HG03045 (cell line): ENCODE data around the gene HYLS1.

Experiments used
- ATAC-seq: cut with Tn5 transposase; IDR thresholded peaks from one replicate; pipeline ENCODE4 v1.9.1; 2021; ENCODE audit warnings: mild to moderate bottlenecking, moderate library complexity; ENCODE audit not compliant: unreplicated experiment

Gene HYLS1

DNA sequence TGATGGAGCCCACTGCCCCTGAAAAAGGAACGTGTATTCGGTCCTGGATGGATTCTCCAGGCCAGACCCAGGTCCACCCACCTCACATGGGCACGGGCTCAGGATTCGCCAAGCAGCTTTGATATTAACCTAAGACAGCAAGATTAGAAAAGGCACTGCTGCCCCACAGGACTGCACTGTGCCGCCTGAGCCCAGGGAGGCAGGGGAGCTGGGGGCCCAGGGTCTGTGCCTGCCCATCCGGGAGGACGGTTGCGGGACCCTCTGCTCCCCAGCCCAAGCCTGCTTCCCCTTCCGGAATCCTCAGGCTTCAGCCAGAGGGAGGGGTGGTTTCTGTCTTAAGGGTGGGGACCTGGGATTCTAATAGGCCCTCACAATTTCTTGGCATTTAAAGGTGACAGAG is 44.8 kb downstream of the HYLS1 start:
- no peak for ATAC-seq

DNA sequence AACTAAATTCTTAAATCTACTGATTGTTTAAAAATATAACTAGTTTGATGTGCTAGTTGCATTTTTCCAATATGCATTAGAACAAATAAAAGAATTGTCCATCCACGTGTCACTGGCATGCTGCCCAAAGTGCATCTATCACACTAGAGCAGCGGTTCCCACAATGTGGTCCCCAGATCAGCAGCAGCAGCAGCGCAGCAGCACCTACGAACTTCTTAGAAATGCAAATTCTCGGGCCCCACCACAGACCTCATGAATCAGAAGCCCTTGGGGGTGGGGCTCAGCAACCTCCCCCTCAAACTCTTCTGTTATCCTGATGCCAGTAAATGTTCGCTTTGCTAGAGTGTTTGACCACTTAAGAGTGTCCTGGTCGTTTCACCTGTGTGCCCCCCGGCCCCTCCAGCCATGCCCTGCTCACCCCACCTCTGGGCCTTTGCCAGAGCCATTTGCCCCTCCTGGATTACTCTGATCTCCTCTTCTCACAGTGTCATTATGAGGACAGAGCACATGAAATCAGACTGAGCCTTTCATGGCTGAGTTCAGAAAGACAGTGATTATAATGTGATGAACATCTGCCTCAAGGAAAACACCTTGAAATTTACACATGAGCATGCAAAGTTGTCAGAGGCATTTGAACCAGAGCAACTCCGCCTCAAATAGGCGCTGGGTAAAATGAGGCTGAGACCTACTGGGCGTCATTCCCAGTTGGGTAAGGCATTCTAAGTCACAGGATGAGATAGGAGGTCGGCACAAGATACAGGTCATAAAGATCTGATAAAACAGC is 45.8 kb downstream of the HYLS1 start:
- ATAC-seq: no peak

DNA sequence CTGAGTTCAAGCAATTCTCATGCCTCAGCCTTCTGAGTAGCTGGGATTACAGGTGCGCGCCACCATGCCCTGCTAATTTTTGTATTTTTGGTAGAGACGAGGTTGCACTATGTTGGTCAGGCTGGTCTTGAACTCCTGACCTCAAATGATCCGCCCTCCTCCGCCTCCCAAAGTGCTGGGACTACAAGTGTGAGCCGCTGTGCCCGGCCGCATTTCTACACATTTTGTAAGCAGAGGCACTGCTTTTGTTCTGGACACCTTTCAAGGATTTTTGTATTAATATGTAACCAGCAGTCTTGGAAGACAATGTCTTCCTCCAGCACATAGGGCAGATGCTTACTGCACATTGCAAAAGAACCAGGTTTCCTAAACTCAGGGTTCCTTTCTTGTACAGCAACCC is 47.0 kb downstream of the HYLS1 start:
- no peak for ATAC-seq

DNA sequence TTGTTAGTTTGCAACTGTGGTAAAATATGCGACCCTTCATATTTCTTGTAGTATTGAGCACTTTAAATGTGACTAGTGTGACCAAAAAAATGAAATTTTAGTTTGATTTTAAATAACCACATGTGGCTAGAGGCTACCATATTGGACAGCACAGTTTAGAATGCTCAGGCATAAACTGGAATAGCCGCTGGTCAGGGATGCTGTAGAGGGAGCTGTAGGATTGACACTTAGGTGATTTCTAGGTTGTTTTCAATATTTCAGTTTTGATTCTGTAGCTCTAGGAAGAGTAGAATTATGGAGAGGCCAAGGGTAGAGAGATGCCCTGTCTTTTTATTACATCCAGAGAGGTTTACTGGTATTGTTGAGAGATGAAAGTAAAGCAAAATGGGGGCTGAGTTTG is 47.6 kb downstream of the HYLS1 start:
- no peak for ATAC-seq

DNA sequence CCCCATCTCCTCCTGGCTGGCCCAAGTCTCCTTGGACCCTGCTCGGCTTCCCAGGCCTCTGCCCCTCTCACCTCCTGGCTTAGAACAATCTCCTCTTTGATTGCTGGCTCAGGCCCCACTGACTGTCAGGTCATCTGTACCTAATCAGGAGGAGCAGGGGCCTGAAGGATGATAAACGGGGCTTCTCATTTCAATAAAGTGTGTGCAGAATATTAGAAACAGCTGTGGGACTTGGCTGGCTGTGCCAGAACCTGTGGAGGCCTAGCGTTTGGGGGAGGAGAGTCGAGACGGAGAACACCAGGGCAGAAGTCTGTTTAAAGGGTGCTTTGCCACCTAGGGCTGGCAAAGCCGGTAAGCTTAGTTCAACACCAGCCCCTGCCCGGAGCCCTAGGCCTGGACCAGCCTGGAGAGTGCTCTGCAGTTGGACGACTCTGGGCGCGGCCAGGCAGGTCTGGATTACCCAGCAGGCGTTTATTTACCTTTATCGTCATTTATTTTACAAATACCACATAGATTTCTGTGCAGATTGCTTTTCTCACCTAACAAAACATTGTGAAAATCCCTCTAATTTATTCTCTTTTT is 48.2 kb downstream of the HYLS1 start:
- ATAC-seq: no peak

DNA sequence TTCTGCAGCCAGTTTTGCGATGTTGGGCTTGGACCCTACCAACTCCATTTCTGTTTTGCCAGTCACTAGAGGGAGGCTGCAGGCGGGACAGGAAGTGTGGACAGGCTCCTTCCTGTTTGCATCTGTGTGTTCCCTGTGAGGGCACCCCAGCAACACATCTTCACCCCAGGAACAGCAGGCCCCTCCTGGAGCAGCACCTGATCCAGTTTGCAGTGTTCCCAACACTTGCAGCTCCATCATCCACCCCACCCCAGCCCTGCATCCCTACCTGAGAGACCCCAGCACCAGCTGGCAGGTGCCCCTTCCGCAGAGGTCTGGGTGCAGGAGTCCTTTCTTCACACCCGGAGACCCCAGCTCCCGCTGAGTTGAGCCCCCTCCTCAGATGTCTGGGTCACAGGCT is 51.0 kb downstream of the HYLS1 start:
- no peak for ATAC-seq

DNA sequence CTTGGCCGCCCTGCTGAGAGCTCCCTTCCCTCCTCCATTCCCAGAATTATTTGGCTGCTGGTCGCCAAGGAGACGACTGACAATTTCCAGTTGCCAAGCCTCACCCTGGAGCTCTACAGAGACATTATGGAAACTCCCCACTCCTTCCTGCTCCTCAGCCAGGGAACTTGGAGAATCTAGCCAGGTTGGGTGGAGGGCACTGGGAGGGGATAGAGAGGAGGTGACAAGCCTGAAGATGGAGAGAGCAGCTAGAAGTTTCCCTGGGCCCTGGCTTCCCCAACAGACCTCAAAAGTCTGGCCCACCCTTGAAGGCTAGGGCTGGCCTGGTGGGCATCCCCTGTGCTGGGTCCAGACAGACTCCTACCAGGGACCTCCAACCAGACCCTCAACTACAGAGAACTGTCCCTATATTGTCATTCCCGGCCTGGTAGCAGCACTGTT is 51.6 kb downstream of the HYLS1 start:
- no peak for ATAC-seq

DNA sequence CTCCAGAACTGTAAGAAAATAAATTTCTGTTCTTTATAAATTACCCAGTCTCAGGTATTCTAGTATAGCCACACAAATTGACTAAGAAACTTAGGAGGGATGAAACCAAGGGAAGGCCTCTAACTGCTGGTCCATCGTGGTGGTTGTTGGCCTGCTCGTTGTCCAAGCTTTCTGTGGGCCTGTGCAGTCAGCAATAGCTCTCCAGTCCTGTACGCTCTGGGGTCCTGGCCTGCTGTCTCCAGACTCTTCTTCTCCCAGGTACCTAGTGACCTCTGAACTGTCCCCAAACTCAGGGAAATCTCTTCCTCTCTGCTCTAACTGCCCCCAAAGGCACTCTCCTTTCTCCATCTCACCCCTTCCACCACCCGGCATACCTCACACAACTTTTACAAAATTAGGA is 52.7 kb downstream of the HYLS1 start:
- no peak for ATAC-seq

DNA sequence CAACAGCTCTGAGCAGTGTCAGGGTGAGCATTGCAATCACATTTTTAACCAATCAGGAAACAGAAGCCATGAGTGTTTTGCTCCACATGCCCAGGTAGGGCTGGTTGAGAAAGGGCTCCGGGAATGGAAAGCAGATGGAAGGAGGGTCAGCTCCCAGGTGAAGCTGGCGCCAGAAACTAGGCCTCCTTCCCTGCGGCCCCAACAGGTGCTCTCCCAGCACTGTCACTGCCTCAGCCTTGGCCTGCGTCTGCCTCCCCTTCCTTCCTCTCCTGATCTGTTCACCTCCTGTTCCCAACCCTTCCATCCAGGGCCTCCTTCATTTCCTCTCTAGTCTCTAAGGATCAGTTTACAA is 53.8 kb downstream of the HYLS1 start:
- ATAC-seq: no peak

DNA sequence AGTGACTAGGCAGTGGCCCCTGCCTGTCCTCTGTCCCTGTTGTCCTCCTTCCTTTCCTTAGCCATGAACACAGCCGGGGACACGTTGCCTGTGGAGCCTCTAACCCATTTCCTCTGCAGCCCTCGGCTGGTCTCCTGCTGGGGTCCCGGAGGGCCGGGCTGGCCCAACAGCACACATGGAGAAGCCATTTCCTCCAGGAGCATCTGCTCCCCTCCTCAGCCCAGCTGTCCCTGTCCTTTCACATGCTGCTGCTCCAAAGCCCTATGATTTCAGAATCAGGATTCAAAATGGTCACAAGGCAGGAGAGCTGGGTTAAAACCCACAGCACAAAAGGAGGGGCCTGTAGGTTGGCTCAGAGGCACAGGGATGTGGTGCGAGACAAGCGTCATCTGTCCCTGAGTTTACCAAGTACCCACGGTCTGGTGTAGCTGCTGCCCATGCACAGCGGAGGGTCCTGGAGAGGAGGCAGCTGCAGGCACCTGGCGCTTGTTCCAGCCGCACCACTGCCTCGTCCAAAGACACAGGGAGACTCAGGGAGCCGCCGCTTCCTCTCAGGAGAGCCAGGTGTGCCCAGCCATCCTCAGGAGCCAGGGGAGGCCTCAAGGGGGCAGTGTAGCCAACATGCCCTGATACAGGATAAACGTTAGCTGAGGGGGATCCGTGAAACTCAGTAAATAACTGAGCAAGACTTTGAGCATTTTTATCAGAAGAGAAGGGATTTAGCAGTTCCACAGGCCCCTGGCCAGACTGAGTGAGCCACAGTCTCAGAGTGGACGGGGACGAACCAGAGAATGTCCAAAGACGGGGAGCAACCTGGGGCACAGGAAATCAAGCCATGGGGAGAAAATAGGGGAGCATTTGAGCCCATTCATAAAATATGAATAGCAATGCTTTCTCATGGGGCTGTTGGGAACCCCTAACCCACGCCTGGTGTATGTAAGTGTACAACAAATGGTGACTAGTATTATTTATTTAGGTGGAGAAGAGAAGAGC is 54.4 kb downstream of the HYLS1 start:
- no peak for ATAC-seq

DNA sequence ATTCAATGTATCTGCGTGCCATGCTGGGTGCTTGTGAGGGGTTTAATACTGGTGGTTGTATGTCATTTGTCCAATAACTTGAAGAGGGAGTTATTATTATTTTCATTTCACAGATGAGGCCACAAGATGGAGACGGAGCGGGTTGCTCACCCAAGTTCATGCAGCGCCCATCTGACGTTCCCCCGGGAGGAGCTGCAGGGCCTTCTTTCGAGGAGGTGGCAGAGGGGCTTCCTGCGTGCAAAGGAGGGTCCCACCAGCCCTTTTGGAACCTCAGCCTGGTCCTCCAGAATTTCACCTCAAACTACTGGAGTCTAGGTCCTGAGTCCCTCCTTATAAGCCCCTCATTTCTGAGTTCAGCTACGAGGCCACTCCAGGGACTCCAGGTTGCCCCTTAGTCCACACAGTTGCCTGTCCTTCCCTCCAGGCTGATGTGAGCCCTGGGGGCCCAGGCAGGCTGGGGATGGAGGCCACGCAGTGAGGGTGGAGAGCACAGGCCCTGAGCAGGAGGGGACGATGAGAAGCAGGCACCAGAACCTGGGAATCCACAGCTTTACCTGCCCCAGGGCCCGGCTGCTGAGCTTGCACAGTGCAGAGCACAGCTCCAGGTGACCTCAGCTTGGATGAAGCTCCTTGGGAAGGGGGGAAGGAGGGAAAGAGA is 55.4 kb downstream of the HYLS1 start:
- ATAC-seq: no peak

DNA sequence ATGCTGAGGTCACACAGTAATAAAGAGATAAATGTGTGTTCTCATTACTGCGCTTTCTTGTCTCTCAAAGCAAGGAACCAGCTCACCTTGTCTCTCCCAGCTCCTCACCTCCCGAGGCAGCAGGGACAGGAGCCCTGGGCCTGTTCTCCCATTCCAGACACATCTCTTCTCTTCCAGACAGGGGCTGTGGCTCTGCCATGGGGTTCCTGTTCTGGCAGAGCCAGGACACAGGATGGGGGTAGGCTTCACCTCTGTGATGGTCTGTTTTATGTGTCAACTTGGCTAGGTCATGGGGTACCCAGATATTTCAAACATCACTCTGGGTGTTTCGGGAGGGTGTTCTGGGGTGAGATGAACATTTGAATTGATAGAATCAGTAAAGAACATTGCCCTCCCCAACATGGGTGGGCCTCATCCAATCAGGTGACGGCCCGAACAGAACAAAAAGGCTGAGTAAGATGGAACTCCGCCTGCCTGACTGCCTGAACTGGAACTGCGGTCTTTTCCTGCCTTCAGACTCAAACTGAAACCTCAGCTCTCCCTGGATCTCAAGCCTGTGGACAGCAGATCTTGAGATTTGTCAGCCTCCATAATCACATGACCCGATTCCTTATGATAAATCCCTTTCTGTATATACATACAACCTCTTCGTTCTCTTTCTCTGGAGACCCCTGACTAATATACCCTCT is 56.3 kb downstream of the HYLS1 start:
- ATAC-seq: no peak

DNA sequence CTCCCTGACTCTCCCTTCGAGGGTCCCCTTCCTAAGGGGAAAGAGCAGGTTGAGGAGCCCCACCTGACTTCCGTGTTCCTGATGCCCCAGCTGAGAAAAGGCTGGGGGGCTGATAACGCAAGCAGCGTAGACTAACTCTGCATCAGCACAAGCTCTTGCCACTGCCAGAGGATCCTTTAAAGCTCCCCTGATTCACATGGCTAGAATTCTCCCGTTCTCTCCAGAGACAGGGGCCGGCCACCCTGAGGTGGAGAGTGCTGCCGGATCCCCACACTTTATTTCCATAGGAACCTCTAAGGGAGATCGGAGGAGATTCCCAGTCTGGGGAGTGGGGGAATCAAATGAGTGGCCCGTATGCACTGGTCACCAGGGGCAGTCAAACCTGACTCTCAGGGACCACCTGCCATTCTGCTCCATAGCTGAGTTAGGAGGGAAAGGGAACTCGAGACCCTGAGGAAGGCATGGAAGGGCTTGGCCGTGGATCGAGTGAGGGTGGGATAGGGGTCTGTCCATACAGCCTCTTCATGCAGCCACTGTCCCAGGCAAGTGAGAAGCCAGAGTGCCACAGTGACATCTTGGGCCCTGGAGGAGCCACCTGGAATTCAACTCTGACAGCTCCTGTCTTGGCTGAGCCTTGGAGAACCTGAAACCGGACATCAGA is 57.0 kb downstream of the HYLS1 start:
- no peak for ATAC-seq

DNA sequence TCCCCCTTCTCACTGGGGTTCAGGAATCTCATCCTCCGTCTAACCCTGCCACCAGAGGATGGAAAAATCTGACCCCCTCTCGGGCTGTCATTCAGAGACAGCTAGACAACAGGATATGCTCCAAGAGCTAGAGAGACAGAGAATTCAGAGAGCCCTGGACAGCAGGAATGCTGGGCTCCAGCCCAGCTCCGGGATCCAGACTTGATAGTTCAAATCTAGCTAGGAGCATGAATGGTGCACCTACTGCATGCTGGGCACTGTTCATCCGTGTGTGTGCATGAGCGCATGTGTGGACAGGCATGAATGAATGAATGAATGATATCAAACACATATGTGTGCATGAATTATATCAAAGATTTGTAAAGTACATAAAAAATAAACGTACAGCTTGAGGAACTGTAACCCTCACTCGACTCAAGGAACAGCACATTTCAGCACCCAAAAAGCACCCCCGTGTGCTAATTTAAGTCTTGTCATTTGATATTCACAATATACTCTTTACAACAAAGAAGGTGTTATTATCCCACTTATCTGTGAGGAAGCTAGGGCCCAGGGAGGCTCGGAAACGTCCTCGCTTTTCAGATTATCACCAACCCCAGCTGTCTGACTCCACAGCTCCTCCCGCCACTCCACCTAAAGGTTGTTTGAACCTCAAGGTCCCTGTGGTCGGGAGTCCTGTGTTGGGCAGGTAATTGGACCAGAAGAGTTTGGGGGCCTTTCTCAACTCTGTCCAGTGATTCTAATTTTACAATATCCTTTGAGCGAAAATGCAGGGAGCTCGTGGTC is 57.7 kb downstream of the HYLS1 start:
- no peak for ATAC-seq

DNA sequence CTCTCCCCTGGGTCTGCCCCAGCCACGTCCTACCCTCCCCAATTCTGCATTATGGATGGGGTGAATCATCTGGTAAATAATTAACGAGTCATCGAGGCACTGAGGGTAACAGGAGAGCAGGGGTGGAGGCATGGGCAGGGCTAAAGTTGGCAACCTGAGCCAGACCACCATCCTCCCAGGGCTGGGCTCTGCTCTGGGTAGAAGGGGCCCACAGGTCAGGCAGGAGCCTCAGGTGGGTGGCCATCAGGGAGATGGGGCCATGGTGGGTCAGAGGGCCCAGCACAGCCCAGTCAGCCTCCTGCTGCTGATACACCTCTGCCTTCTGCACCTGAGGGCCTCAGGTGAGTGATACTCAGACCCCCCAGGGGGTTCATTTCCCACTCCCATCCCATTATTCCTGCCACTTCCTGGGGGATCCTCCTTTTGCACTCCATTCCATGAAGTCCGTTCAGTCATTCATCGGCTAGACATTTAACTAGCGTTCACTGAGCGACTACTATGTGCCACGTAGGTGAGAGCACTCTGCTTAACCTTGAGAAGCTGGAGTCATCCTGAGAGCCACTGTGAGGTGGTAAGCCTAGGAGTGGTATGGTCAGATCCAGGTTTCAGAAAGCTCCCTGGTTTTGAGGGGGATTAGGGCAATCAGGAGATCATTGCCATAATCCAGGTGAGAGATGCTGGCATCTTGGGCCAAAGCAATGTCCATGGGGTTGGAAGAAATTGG is 58.5 kb downstream of the HYLS1 start, which contains the start of gene VSIG10L2:
TSS of gene VSIG10L2 (plus strand) at position 248 of the 724 bp plus-strand sequence. CDS start at position 260, 12 bp downstream.
- no peak for ATAC-seq

DNA sequence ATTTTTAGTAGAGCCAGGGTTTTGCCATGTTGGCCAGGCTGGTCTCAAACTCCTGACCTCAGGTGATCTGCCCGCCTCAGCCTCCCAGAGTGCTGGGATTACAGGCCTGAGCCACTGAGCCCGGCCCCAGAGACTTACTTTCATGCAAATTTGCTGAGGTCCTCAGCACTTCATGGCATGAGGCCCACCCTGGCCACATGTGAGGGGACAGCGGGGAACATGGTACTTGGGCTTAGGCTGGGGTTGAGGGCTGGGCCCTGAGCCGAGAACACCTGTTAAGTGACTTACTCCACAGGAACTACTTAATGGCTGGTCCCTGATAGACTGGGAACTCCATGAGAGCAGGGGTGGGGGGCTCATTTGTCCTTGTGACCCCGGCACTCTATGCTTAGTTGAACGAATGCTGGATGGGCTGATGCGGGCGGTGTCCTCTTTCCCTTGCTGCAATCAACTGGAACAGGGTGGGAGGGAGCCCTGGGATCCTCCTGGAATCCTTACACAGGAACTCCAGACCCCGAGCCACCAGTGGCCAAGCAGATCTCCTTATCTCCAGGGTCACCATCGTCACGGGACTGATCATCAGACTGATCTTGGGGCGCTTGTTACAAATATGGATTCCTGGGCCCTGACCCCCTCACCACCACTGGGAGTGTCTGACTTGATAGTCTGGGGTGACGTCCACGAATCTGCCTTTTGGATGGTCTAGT is 59.4 kb downstream of the HYLS1 start:
- ATAC-seq: no peak

DNA sequence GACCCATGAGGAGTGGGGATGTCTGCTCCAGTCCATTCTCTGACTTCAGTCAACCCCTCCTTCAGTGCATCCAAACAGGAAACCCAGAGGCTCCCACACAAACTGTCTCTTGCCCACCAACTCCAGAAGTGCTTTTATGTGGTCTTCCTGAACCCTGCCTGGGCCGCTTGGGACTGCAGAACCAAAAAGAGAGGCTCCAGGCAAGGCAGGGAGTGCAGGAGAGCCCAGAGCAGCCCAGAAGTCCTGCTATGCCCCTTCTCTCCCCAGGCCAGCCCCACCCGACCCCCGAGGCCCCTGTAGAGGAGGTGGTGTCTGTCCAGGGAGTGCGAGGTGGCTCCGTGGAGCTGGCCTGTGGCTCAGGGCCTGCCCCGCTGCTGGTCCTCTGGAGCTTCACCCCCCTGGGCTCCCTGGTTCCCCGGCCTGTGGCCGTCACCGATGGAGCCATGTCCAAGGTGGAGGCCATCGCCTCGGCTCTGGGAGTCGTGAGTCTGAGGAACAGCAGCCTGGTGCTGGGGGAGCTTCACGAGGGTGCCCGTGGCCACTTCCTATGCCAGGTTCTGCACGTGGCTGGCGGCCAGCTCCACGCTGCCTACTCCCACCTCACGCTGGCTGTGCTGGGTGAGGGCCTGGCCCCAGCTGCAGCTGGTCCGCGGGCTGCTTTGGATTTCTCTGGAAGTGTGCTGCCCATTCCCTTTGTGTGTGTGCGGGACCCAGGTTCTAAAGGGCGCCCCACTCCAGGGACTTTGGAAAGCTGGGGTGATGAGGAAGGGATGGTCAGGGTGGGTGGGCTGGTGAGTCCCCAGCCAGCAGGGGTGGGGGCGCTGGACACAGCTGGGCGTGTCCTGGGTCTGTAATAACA is 60.2 kb downstream of the HYLS1 start:
- ATAC-seq: no peak
